Thymus (tissue), 11 donors: ENCODE data around the gene SPNS3. TPM values are rescaled to one million over a fixed set of nuclear protein-coding genes. Genes with fewer than 3 reads are reported as not detected.

ENCODE experiments used
- DNase-seq, 9 donors: peaks; one replicate each; pipeline ENCODE4 v3.0.0-alpha.2; 2013; ENCODE audit warnings: low spot score in 9 of 9, low read depth in 6 of 9, missing footprints in 1 of 9
- H3K27ac ChIP-seq, 2 donors: one replicate each; pipeline ENCODE4 v1.5.1; 2013; ENCODE audit warnings: control low read depth in 1 of 2, low read depth in 1 of 2, low read length in 1 of 2, mild to moderate bottlenecking in 1 of 2, moderate library complexity in 1 of 2
- H3K27me3 ChIP-seq, 2 donors: one replicate each; pipeline ENCODE4 v1.5.1; 2013; ENCODE audit warnings: low read length in 1 of 2; ENCODE audit not compliant: control insufficient read depth in 2 of 2, insufficient read depth in 1 of 2
- H3K36me3 ChIP-seq, 2 donors: one replicate each; pipeline ENCODE4 v1.5.1; 2013; ENCODE audit warnings: low read length in 1 of 2, mild to moderate bottlenecking in 1 of 2, moderate library complexity in 1 of 2; ENCODE audit not compliant: control insufficient read depth in 2 of 2, insufficient read depth in 2 of 2
- H3K4me1 ChIP-seq, 2 donors: one replicate each; pipeline ENCODE4 v1.5.1; 2013; ENCODE audit warnings: low read length in 2 of 2; ENCODE audit not compliant: control insufficient read depth in 2 of 2, insufficient read depth in 2 of 2
- H3K4me3 ChIP-seq, 2 donors: one replicate each; pipeline ENCODE4 v1.5.1; 2013; ENCODE audit warnings: low read length in 2 of 2, control low read depth in 1 of 2, mild to moderate bottlenecking in 1 of 2
- H3K9me3 ChIP-seq, 2 donors: one replicate each; pipeline ENCODE4 v1.5.1; 2013; ENCODE audit warnings: low read length in 1 of 2, mild to moderate bottlenecking in 1 of 2; ENCODE audit not compliant: control insufficient read depth in 2 of 2, insufficient read depth in 1 of 2
- WGBS: extraction: QIAGEN DNeasy Blood & Tissue Kit; methylation state at CpG from one replicate; pipeline ENCODE4 v1.1.7; 2013; 5-methylcytosine and 5-hydroxymethylcytosine counted together
- polyA plus RNA-seq: library from polyadenylated mRNA; stranded (reverse); fragments of 200-250 nt; gene quantifications from one replicate; pipeline ENCODE4 v1.2.3, GENCODE V29; 2013
- total RNA-seq: library from RNA; stranded (reverse); fragments of 120-200 nt; gene quantifications from one replicate; pipeline ENCODE4 v1.2.4, GENCODE V29; 2013
- donor health status: healthy.

SPNS3 gene
- total and polyA plus RNA-seq, 2 donors, result 9.1 to 11.5 TPM

GRCh38 chr17:4440690-4441686 lies 7.2 kb downstream of the SPNS3 start:
- Histone ChIP-seq H3K4me1 (peaks cover 18 to 29% of the 10 kb centered on the region in 2 donors), H3K27ac (no peak overlapping the region), H3K4me3 (no peak overlapping the region), H3K27me3 (no peaks in the 10 kb centered on the region), H3K9me3 (peaks cover 0 to 4% of the 10 kb centered on the region in 2 donors), H3K36me3 (peaks cover 0 to 4% of the 10 kb centered on the region in 2 donors)
- no peak for DNase-seq
- WGBS, result 93% methylated on average over 16 of the region's 16 CpGs

GRCh38 chr17:4442582-4442981 lies 8.8 kb downstream of the SPNS3 start:
- no peak for DNase-seq
- H3K4me1 ChIP-seq, result peaks cover 7 to 13% of the 10 kb centered on the region in 2 donors
- no peaks in the 10 kb centered on the region for H3K27me3 ChIP-seq
- 95% methylated on average over 3 of the region's 3 CpGs for WGBS
- H3K9me3 ChIP-seq, result no peaks in the 10 kb centered on the region
- H3K36me3 ChIP-seq, result peaks cover 0 to 4% of the 10 kb centered on the region in 2 donors
- no peak overlapping the region for H3K27ac ChIP-seq
- no peak overlapping the region for H3K4me3 ChIP-seq

GRCh38 chr17:4443476-4443875 lies 9.7 kb downstream of the SPNS3 start:
- no peak for DNase-seq
- H3K4me1 ChIP-seq, result peaks cover 4 to 7% of the 10 kb centered on the region in 2 donors
- peaks cover 0 to 4% of the 10 kb centered on the region in 2 donors for H3K36me3 ChIP-seq
- no peaks in the 10 kb centered on the region for H3K27me3 ChIP-seq
- 96% methylated on average over 6 of the region's 6 CpGs for WGBS
- no peaks in the 10 kb centered on the region for H3K9me3 ChIP-seq
- H3K27ac ChIP-seq, result no peak overlapping the region
- H3K4me3 ChIP-seq, result no peak overlapping the region

- Histone ChIP-seq H3K4me3 (no peak overlapping the region), H3K36me3 (peaks cover 0 to 4% of the 10 kb centered on the region in 2 donors), H3K27me3 (no peaks in the 10 kb centered on the region), H3K9me3 (no peaks in the 10 kb centered on the region), H3K27ac (no peak overlapping the region), H3K4me1 (peaks cover 0 to 7% of the 10 kb centered on the region in 2 donors)
- DNase-seq, result no peak
- WGBS, result 39% methylated on average over 18 of the region's 18 CpGs
Measured at GRCh38 chr17:4444782-4445473, 11.2 kb downstream of the SPNS3 start.

- peaks cover 0 to 7% of the 10 kb centered on the region in 2 donors for H3K4me1 ChIP-seq
- H3K9me3 ChIP-seq, result no peaks in the 10 kb centered on the region
- no peak overlapping the region for H3K4me3 ChIP-seq
- WGBS, result 92% methylated on average over 13 of the region's 13 CpGs
- no peak overlapping the region for H3K27ac ChIP-seq
- DNase-seq, result no peak
- H3K27me3 ChIP-seq, result no peaks in the 10 kb centered on the region
- no peaks in the 10 kb centered on the region for H3K36me3 ChIP-seq
Measured at GRCh38 chr17:4445731-4446130, 12.0 kb downstream of the SPNS3 start.

GRCh38 chr17:4446326-4447071 lies 12.8 kb downstream of the SPNS3 start:
- Histone ChIP-seq H3K9me3 (no peaks in the 10 kb centered on the region), H3K4me1 (peaks cover 0 to 7% of the 10 kb centered on the region in 2 donors), H3K27ac (no peak overlapping the region), H3K4me3 (no peak overlapping the region), H3K27me3 (no peaks in the 10 kb centered on the region), H3K36me3 (no peaks in the 10 kb centered on the region)
- DNase-seq, result no peak
- WGBS, result 94% methylated on average over 20 of the region's 20 CpGs

GRCh38 chr17:4448197-4448980 lies 14.6 kb downstream of the SPNS3 start:
- no peak for DNase-seq
- H3K27ac ChIP-seq, result no peak overlapping the region
- 88% methylated on average over 11 of the region's 11 CpGs for WGBS
- H3K4me3 ChIP-seq, result no peak overlapping the region
- no peaks in the 10 kb centered on the region for H3K36me3 ChIP-seq
- H3K9me3 ChIP-seq, result no peaks in the 10 kb centered on the region
- no peaks in the 10 kb centered on the region for H3K27me3 ChIP-seq
- peaks cover 0 to 7% of the 10 kb centered on the region in 2 donors for H3K4me1 ChIP-seq

GRCh38 chr17:4449736-4450135 lies 16.0 kb downstream of the SPNS3 start:
- Histone ChIP-seq H3K36me3 (no peaks in the 10 kb centered on the region), H3K4me1 (peaks cover 0 to 4% of the 10 kb centered on the region in 2 donors), H3K27ac (no peak overlapping the region), H3K4me3 (no peak overlapping the region), H3K27me3 (no peaks in the 10 kb centered on the region), H3K9me3 (no peaks in the 10 kb centered on the region)
- WGBS, result 83% methylated on average over 11 of the region's 11 CpGs
- DNase-seq, result no peak
